HepG2 (cell line): Measurements from ENCODE around the gene PLCL1. TPM values are rescaled to one million over a fixed set of nuclear protein-coding genes. Genes with fewer than 3 reads are reported as not detected.
"Not testable (repeated sequence)": the region's sequence is repeated elsewhere in the genome, so short reads cannot be mapped to it uniquely, and the experiment has no call there.

Experiments
- ATAC-seq: fragments of 200-7000 bp; cut with Tn5 transposase; 3 replicates; pipeline ENCODE4 v1.9.1; 2020; ENCODE audit warnings: mild to moderate bottlenecking, moderate library complexity
- BruUV-seq: library from RNA; stranded (reverse); fragments of 400-500 nt; replicated peaks from 2 replicates; lab custom pipeline; 2021; lab: Mats Ljungman, UMichigan
- CTCF ChIA-PET: fragments of 300-600 bp; formaldehyde crosslinking; extraction: SDS; loops from one replicate; lab custom pipeline; 2021; ENCODE audit warnings: low total read pairs, inconsistent platforms, low intra/inter-chr PET ratio; lab: Yijun Ruan, JAX
- POLR2A ChIA-PET: fragments of 350-600 bp; sonication (Branson Sonifier 250); formaldehyde crosslinking; loops from one replicate; lab custom pipeline; 2020; ENCODE audit warnings: antibody characterized with exemption, inconsistent platforms; lab: Yijun Ruan, JAX
- DNase-seq: peaks from one replicate; pipeline ENCODE4 v3.0.0-alpha.2; 2015; ENCODE audit warnings: low spot score
- FAIRE-seq: peaks from 3 replicates; lab custom pipeline; 2011; peaks lifted over from hg19 to GRCh38; lab: Jason Lieb, UNC
- H2AFZ ChIP-seq: one replicate; pipeline ENCODE4 v1.6.1; 2011; ENCODE audit warnings: low read length, inconsistent platforms
- H3K27ac ChIP-seq: fragments of 300-600 bp; 3 replicates; pipeline ENCODE4 v1.8.0; 2011; ENCODE audit warnings: mixed run types, mild to moderate bottlenecking, mixed read lengths, low read length, inconsistent platforms; ENCODE audit not compliant: insufficient read depth; ENCODE audit errors: extremely low read length
- H3K27me3 ChIP-seq, 2 experiments: fragments of 200-600 bp in 1 of 2; 2 replicates in 1 of 2; 3 replicates in 1 of 2; pipeline versions ENCODE4 v1.6.0 to v1.8.0; 2011; ENCODE audit warnings: low read length in 2 of 2, mild to moderate bottlenecking in 2 of 2, moderate library complexity in 2 of 2, inconsistent platforms in 1 of 2; ENCODE audit not compliant: insufficient read depth in 2 of 2, control insufficient read depth in 1 of 2
- H3K36me3 ChIP-seq, 2 experiments: fragments of 200-600 bp in 1 of 2; replicated peaks in 1 of 2; 2 replicates in 1 of 2; 3 replicates in 1 of 2; pipeline versions ENCODE4 v1.5.1 to v1.8.0; 2011; ENCODE audit warnings: low read length in 2 of 2, inconsistent platforms in 1 of 2; ENCODE audit not compliant: insufficient read depth in 2 of 2, control insufficient read depth in 1 of 2
- H3K4me1 ChIP-seq: 2 replicates; pipeline ENCODE4 v1.5.1; 2012; ENCODE audit warnings: low read length, inconsistent platforms; ENCODE audit not compliant: insufficient read depth
- H3K4me2 ChIP-seq: 2 replicates; pipeline ENCODE4 v1.6.0; 2011; ENCODE audit warnings: low read depth, low read length, inconsistent platforms
- H3K4me3 ChIP-seq, 3 experiments: fragments of 200-600 bp in 1 of 3; sonication (generic), shearing (Covaris generic) in 1 of 3; replicated peaks in 1 of 3; 2 replicates each; pipeline ENCODE4 v1.5.1; 2011 to 2016; ENCODE audit warnings: low read length in 3 of 3, inconsistent platforms in 2 of 3, low read depth in 2 of 3, mild to moderate bottlenecking in 2 of 3, control low read depth in 1 of 3, mixed read lengths in 1 of 3; ENCODE audit not compliant: insufficient read depth in 1 of 3
- H3K79me2 ChIP-seq: one replicate; pipeline ENCODE4 v1.6.1; 2011; ENCODE audit warnings: low read length, inconsistent platforms; ENCODE audit not compliant: insufficient read depth
- H3K9ac ChIP-seq: 2 replicates; pipeline ENCODE4 v1.6.0; 2011; ENCODE audit warnings: mild to moderate bottlenecking, low read depth, low read length, inconsistent platforms; ENCODE audit not compliant: insufficient read depth
- H3K9me3 ChIP-seq: 2 replicates; pipeline ENCODE4 v1.5.1; 2012; ENCODE audit warnings: mild to moderate bottlenecking, low read length
- H4K20me1 ChIP-seq: 2 replicates; pipeline ENCODE4 v1.6.0; 2011; ENCODE audit warnings: inconsistent platforms, mild to moderate bottlenecking, low read length, moderate library complexity; ENCODE audit not compliant: insufficient read depth
- ELF3 ChIP-seq: IDR thresholded peaks from 2 replicates; pipeline ENCODE4 v1.6.1; 2016; ENCODE audit warnings: missing genetic modification reagents, missing compliant biosample characterization
- FIP1L1 ChIP-seq: fragments of 200-400 bp; formaldehyde crosslinking; IDR thresholded peaks from 2 replicates; pipeline ENCODE4 v1.6.1; 2018; ENCODE audit warnings: low read depth, mild to moderate bottlenecking, low read length, moderate library complexity, borderline replicate concordance; ENCODE audit not compliant: insufficient read depth
- HNRNPLL ChIP-seq: fragments of 200-400 bp; formaldehyde crosslinking; IDR thresholded peaks from 2 replicates; pipeline ENCODE4 v1.6.1; 2017; ENCODE audit warnings: mild to moderate bottlenecking, low read depth, low read length; ENCODE audit not compliant: poor library complexity, severe bottlenecking
- MED8 ChIP-seq: sonication (generic); formaldehyde crosslinking; IDR thresholded peaks from 2 replicates; pipeline ENCODE4 v1.8.1; 2023; ENCODE audit warnings: mild to moderate bottlenecking, missing genetic modification reagents; ENCODE audit not compliant: insufficient replicate concordance
- SIN3B ChIP-seq: fragments of 150-350 bp; IDR thresholded peaks from 2 replicates; pipeline ENCODE4 v1.6.1; 2014; ENCODE audit warnings: low read length
- SKI ChIP-seq: fragments of 450-650 bp; IDR thresholded peaks from one replicate; pipeline ENCODE4 v1.6.1; 2018; ENCODE audit warnings: mild to moderate bottlenecking; ENCODE audit not compliant: partially characterized antibody
- ZNF235 ChIP-seq: sonication (generic); formaldehyde crosslinking; IDR thresholded peaks from 2 replicates; pipeline ENCODE4 v1.8.1; 2023; ENCODE audit warnings: mild to moderate bottlenecking, missing genetic modification reagents, borderline replicate concordance
- ZNF333 ChIP-seq: sonication (generic); formaldehyde crosslinking; IDR thresholded peaks from 2 replicates; pipeline ENCODE4 v1.4.0; 2020; ENCODE audit warnings: mild to moderate bottlenecking, missing genetic modification reagents, borderline replicate concordance
- ZNF446 ChIP-seq: sonication (generic); formaldehyde crosslinking; IDR thresholded peaks from 2 replicates; pipeline ENCODE4 v1.5.0; 2020; ENCODE audit warnings: mild to moderate bottlenecking, missing genetic modification reagents
- WGBS: methylation state at CpG from one replicate; pipeline ENCODE4 v1.1.6; 2017; ENCODE audit warnings: low lambda C conversion rate; 5-methylcytosine and 5-hydroxymethylcytosine counted together
- in situ Hi-C: cut with HindIII; loops from 2 replicates; pipeline ENCODE4 v1.10.0; 2017; ENCODE audit warnings: low pct_unique_long_range_greater_than_20kb; ENCODE audit not compliant: extremely low pct_ligation_motif_present
- intact Hi-C: fragments of 100-400 bp; cut with micrococcal nuclease; formaldehyde crosslinking; loops from one replicate; pipeline ENCODE4 v1.10.0; 2022; ENCODE audit not compliant: unreplicated experiment
- polyA plus RNA-seq, 8 experiments: library from polyadenylated mRNA; depleted of rRNA in 3 of 8; stranded (reverse) in 7 of 8; unstranded in 1 of 8; fragments of >200 nt; fragmentation: Illumina TruSeq in 4 of 8; extraction: Trizol in 4 of 8; gene quantifications; 2 replicates each; pipeline versions ENCODE4 v1.2.1 to v1.2.3, GENCODE V29; 2011 to 2016; ENCODE audit warnings: low read depth in 4 of 8, missing spikeins in 1 of 8, mixed read lengths in 1 of 8; ENCODE audit not compliant: insufficient read depth in 1 of 8
- total RNA-seq, 5 experiments: library from RNA; depleted of rRNA; stranded (reverse); fragments of >200 nt; fragmentation: Illumina TruSeq; extraction: Trizol; gene quantifications; 2 replicates each; pipeline ENCODE4 v1.2.3, GENCODE V29; 2016; ENCODE audit warnings: low read depth in 1 of 5
- TF ChIP-seq, protein P1 (sequence below): sonication (generic); formaldehyde crosslinking; IDR thresholded peaks from 2 replicates; pipeline ENCODE4 v1.8.1; 2023; ENCODE audit warnings: missing genetic modification reagents, mild to moderate bottlenecking, borderline replicate concordance
- TF ChIP-seq, protein P2 (sequence below), 2 experiments: IDR thresholded peaks; 2 replicates each; pipeline ENCODE4 v1.6.1; 2011 to 2012; ENCODE audit warnings: low read length in 2 of 2, borderline replicate concordance in 1 of 2, low read depth in 1 of 2, mild to moderate bottlenecking in 1 of 2, moderate library complexity in 1 of 2
- TF ChIP-seq, protein P3 (sequence below): sonication (generic); formaldehyde crosslinking; IDR thresholded peaks from 2 replicates; pipeline ENCODE4 v1.5.0; 2020; ENCODE audit warnings: mild to moderate bottlenecking, missing genetic modification reagents

PLCL1 gene
- total and polyA plus RNA-seq, 2 of the 13 experiments (the other 11 are each of a cell fraction or from before 2014, with no cell fraction given) = not detected

DNA sequence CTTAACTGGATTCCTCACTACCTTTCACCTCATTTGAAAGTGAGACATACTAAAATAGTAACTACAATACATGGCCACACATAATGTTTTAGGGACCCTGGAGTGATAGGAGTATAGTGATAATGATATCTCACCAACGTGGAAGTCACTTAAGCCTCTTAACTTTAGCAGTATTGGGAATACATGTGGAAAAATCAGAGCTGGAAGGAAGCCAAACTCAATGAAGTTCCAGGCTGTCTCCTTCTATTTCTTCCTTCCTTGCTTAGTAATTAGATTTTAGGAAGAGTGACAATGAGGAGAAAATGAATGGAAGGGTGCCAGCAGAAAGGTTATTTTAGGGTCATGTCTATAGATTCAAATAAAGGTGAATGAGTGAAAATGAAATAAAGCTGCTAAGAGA, 387.3 kb downstream of the PLCL1 start:
- FAIRE-seq = no peak
- Histone ChIP-seq H3K36me3 (no peaks in the 10 kb centered on the region), H4K20me1 (no peaks in the 10 kb centered on the region), H3K27me3 (no peaks in the 10 kb centered on the region), H3K79me2 (no peaks in the 10 kb centered on the region), H3K27ac (no peak overlapping the region), H3K4me3 (no peak overlapping the region), H2AFZ (no peak overlapping the region), H3K9me3 (peaks cover 10% of the 10 kb centered on the region; the same call in 1 of the 2 replicates), H3K4me2 (no peak overlapping the region), H3K4me1 (no peaks in the 10 kb centered on the region), H3K9ac (no peak overlapping the region)
- in situ Hi-C loops (no loop called here), intact Hi-C loops (no loop called here)
- ChIA-PET POLR2A (no interaction called here), CTCF (no interaction called here)
- no TSS peak for BruUV-seq
- WGBS = 0% methylated on average over 1 of the region's 1 CpG
- ATAC-seq = no peak
- TF ChIP-seq SKI = no peak
- TF ChIP-seq, protein P1, sequence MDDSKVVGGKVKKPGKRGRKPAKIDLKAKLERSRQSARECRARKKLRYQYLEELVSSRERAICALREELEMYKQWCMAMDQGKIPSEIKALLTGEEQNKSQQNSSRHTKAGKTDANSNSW (CRISPR knock-in tag) = no peak
- no peak for TF ChIP-seq ZNF333
- TF ChIP-seq, protein P2, sequence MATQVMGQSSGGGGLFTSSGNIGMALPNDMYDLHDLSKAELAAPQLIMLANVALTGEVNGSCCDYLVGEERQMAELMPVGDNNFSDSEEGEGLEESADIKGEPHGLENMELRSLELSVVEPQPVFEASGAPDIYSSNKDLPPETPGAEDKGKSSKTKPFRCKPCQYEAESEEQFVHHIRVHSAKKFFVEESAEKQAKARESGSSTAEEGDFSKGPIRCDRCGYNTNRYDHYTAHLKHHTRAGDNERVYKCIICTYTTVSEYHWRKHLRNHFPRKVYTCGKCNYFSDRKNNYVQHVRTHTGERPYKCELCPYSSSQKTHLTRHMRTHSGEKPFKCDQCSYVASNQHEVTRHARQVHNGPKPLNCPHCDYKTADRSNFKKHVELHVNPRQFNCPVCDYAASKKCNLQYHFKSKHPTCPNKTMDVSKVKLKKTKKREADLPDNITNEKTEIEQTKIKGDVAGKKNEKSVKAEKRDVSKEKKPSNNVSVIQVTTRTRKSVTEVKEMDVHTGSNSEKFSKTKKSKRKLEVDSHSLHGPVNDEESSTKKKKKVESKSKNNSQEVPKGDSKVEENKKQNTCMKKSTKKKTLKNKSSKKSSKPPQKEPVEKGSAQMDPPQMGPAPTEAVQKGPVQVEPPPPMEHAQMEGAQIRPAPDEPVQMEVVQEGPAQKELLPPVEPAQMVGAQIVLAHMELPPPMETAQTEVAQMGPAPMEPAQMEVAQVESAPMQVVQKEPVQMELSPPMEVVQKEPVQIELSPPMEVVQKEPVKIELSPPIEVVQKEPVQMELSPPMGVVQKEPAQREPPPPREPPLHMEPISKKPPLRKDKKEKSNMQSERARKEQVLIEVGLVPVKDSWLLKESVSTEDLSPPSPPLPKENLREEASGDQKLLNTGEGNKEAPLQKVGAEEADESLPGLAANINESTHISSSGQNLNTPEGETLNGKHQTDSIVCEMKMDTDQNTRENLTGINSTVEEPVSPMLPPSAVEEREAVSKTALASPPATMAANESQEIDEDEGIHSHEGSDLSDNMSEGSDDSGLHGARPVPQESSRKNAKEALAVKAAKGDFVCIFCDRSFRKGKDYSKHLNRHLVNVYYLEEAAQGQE (IDR thresholded peaks at IDR 0.05; ENCODE audit: borderline replicate concordance in 1 of 2, low read depth in 1 of 2, low read length in 2 of 2) = no peak
- TF ChIP-seq SIN3B = no peak
- no peak for TF ChIP-seq FIP1L1
- TF ChIP-seq ZNF446 (CRISPR knock-in tag) = no peak
- no peak for TF ChIP-seq ELF3 (CRISPR knock-in tag)
- TF ChIP-seq, protein P3, sequence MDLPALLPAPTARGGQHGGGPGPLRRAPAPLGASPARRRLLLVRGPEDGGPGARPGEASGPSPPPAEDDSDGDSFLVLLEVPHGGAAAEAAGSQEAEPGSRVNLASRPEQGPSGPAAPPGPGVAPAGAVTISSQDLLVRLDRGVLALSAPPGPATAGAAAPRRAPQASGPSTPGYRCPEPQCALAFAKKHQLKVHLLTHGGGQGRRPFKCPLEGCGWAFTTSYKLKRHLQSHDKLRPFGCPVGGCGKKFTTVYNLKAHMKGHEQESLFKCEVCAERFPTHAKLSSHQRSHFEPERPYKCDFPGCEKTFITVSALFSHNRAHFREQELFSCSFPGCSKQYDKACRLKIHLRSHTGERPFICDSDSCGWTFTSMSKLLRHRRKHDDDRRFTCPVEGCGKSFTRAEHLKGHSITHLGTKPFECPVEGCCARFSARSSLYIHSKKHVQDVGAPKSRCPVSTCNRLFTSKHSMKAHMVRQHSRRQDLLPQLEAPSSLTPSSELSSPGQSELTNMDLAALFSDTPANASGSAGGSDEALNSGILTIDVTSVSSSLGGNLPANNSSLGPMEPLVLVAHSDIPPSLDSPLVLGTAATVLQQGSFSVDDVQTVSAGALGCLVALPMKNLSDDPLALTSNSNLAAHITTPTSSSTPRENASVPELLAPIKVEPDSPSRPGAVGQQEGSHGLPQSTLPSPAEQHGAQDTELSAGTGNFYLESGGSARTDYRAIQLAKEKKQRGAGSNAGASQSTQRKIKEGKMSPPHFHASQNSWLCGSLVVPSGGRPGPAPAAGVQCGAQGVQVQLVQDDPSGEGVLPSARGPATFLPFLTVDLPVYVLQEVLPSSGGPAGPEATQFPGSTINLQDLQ (CRISPR knock-in tag) = no peak
- no peak for TF ChIP-seq ZNF235
- no peak for TF ChIP-seq HNRNPLL
- no peak for TF ChIP-seq MED8 (CRISPR knock-in tag)
- no peak for DNase-seq

DNA sequence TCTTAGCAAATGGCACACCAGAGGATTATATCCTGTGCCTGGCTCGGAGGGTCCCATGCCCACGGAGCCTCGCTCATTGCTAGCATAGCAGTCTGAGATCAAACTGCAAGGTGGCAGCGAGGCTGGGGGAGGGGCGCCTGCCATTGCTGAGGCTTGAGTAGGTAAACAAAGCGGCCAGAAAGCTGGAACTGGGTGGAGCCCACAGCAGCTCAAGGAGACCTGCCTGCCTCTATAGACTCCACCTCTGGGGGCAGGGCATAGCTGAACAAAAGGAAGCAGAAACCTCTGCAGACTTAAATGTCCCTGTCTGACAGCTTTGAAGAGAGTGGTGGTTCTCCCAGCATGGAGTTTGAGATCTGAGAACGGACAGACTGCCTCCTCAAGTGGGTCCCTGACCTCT, 392.2 kb downstream of the PLCL1 start:
- H3K9ac ChIP-seq, BruUV-seq, H4K20me1 ChIP-seq, H3K27me3 ChIP-seq, POLR2A ChIA-PET, H2AFZ ChIP-seq, H3K27ac ChIP-seq, ATAC-seq, CTCF ChIA-PET, intact Hi-C loops, H3K4me3 ChIP-seq, FAIRE-seq, H3K79me2 ChIP-seq, H3K9me3 ChIP-seq, H3K36me3 ChIP-seq, in situ Hi-C loops, H3K4me1 ChIP-seq, H3K4me2 ChIP-seq, DNase-seq: not testable (repeated sequence)
- WGBS = 4% methylated on average over 5 of the region's 7 CpGs
